ENCODE results near the gene AP3S1.

GRCh38 chr5:115872447-115872846, 30.7 kb downstream of the AP3S1 start:
- no peak for TF ChIP-seq CTCF (IDR thresholded peaks at IDR 0.05)
- TF ChIP-seq EZH2 (IDR thresholded peaks at IDR 0.05): no peak
